T-helper 22 cell (primary cell): Measurements from ENCODE around the gene PKHD1.
"Not testable (repeated sequence)": the region's sequence is repeated elsewhere in the genome, so short reads cannot be mapped to it uniquely, and the experiment has no call there.

Source experiments
- DNase-seq: peaks from one replicate; pipeline ENCODE4 v3.0.0-alpha.2; 2020; ENCODE audit warnings: low read depth

The PKHD1 gene

GRCh38 chr6:51853109-51853508 is 234.3 kb downstream of the PKHD1 start:
- DNase-seq = not testable (repeated sequence)

- no peak for DNase-seq
Observed at GRCh38 chr6:51846531-51846930, 240.9 kb downstream of the PKHD1 start.

- DNase-seq = no peak
Observed at GRCh38 chr6:51844336-51844735, 243.1 kb downstream of the PKHD1 start.

GRCh38 chr6:51843456-51844056 is 243.9 kb downstream of the PKHD1 start:
- no peak for DNase-seq

GRCh38 chr6:51842804-51843378 is 244.5 kb downstream of the PKHD1 start:
- DNase-seq = no peak

- DNase-seq = no peak
Observed at GRCh38 chr6:51842061-51842803, 245.2 kb downstream of the PKHD1 start.

GRCh38 chr6:51841626-51842025 is 245.8 kb downstream of the PKHD1 start:
- DNase-seq = no peak

- DNase-seq = no peak
Observed at GRCh38 chr6:51839726-51840374, 247.6 kb downstream of the PKHD1 start.

- no peak for DNase-seq
Observed at GRCh38 chr6:51830666-51831065, 256.7 kb downstream of the PKHD1 start.

GRCh38 chr6:51827580-51827979 is 259.8 kb downstream of the PKHD1 start:
- DNase-seq = no peak

GRCh38 chr6:51824940-51825339 is 262.5 kb downstream of the PKHD1 start:
- DNase-seq = no peak

GRCh38 chr6:51820555-51820954 is 266.9 kb downstream of the PKHD1 start:
- DNase-seq = no peak

- no peak for DNase-seq
Observed at GRCh38 chr6:51818520-51819022, 268.8 kb downstream of the PKHD1 start.

- no peak for DNase-seq
Observed at GRCh38 chr6:51817832-51818231, 269.6 kb downstream of the PKHD1 start.

GRCh38 chr6:51814418-51814817 is 273.0 kb downstream of the PKHD1 start:
- no peak for DNase-seq

GRCh38 chr6:51813904-51814303 is 273.5 kb downstream of the PKHD1 start:
- no peak for DNase-seq

GRCh38 chr6:51812231-51812630 is 275.2 kb downstream of the PKHD1 start:
- no peak for DNase-seq

GRCh38 chr6:51805517-51805916 is 281.9 kb downstream of the PKHD1 start:
- DNase-seq = no peak

GRCh38 chr6:51800603-51801002 is 286.8 kb downstream of the PKHD1 start:
- DNase-seq = no peak

GRCh38 chr6:51793393-51793792 is 294.0 kb downstream of the PKHD1 start:
- no peak for DNase-seq

- no peak for DNase-seq
Observed at GRCh38 chr6:51792273-51793030, 295.0 kb downstream of the PKHD1 start.

- no peak for DNase-seq
Observed at GRCh38 chr6:51790946-51791345, 296.5 kb downstream of the PKHD1 start.
